Measurements from ENCODE around the gene HSD17B3. TPM values are rescaled to one million over a fixed set of nuclear protein-coding genes. Genes with fewer than 3 reads are reported as not detected.

Gene HSD17B3
- total RNA-seq, 1 donor from 2014 or later = not detected

GRCh38 chr9:96185518-96186156 is 116.3 kb downstream of the HSD17B3 start:
- no peak overlapping the region for H3K4me3 ChIP-seq
- DNase-seq (ENCODE audit: extremely low spot score in 2 of 2) = no peak
- H3K9me3 ChIP-seq = no peaks in the 10 kb centered on the region
- H3K36me3 ChIP-seq = no peaks in the 10 kb centered on the region
- intact Hi-C loops (cut with DNase I) = no loop called here
- H3K27me3 ChIP-seq = no peaks in the 10 kb centered on the region
- no peak for TF ChIP-seq POLR2A (IDR thresholded peaks at IDR 0.05)
- no peak for TF ChIP-seq POLR2AphosphoS5 (IDR thresholded peaks at IDR 0.05; ENCODE audit: insufficient read depth in 1 of 2, low read depth in 1 of 2)
- TF ChIP-seq CTCF (IDR thresholded peaks at IDR 0.05) = no peak
- peaks cover 9% of the 10 kb centered on the region for H3K4me1 ChIP-seq
- H3K27ac ChIP-seq = no peak overlapping the region

Small RNAs within 50 kb of the gene (small RNA-seq; reads per million reads assigned to genes)
- gene RNU6-1160P = not detected

Other genes starting within 250 kb of the HSD17B3 start
- 17.9 TPM for gene SLC35D2, start 81.5 kb upstream of the HSD17B3 start, total RNA-seq
- gene ZNF367, start 116.2 kb upstream of the HSD17B3 start, total RNA-seq = 0.74 TPM
- 17.2 TPM for gene HABP4, start 148.0 kb upstream of the HSD17B3 start, total RNA-seq

Measured in vagina (tissue), 2 donors.